CD4-positive, alpha-beta T cell treated with Interleukin-12 subunit alpha and Interleukin-12 subunit beta, for 1 hour (primary cell): ENCODE data around the gene RPS6KA3.
"Not testable (repeated sequence)": the region's sequence is repeated elsewhere in the genome, so short reads cannot be mapped to it uniquely, and the experiment has no call there.

Experiments used
- DNase-seq: peaks from one replicate; pipeline ENCODE4 v3.0.0-alpha.2; 2020

The RPS6KA3 gene

GRCh38 chrX:20263474-20263873 is 3.2 kb downstream of the RPS6KA3 start:
- DNase-seq, result peak; percentile 63

- DNase-seq, result no peak
Observed at GRCh38 chrX:20260885-20261284, 5.8 kb downstream of the RPS6KA3 start.

- DNase-seq, result no peak
Observed at GRCh38 chrX:20254712-20255299, 11.9 kb downstream of the RPS6KA3 start.

GRCh38 chrX:20253232-20253543 is 13.5 kb downstream of the RPS6KA3 start:
- DNase-seq, result no peak

- peak; percentile 78 for DNase-seq
Observed at GRCh38 chrX:20252381-20253231, 14.1 kb downstream of the RPS6KA3 start.

- no peak for DNase-seq
Observed at GRCh38 chrX:20251691-20252090, 15.0 kb downstream of the RPS6KA3 start.

GRCh38 chrX:20250146-20250545 is 16.6 kb downstream of the RPS6KA3 start:
- not testable (repeated sequence) for DNase-seq

GRCh38 chrX:20248592-20249192 is 18.0 kb downstream of the RPS6KA3 start:
- peak; percentile 14 for DNase-seq

GRCh38 chrX:20244931-20245330 is 21.8 kb downstream of the RPS6KA3 start:
- DNase-seq, result no peak

GRCh38 chrX:20240201-20240600 is 26.5 kb downstream of the RPS6KA3 start:
- DNase-seq, result no peak

GRCh38 chrX:20237864-20238263 is 28.8 kb downstream of the RPS6KA3 start:
- DNase-seq, result no peak

GRCh38 chrX:20235755-20236154 is 31.0 kb downstream of the RPS6KA3 start:
- DNase-seq, result no peak

GRCh38 chrX:20233336-20233735 is 33.4 kb downstream of the RPS6KA3 start:
- no peak for DNase-seq

GRCh38 chrX:20231598-20231997 is 35.1 kb downstream of the RPS6KA3 start:
- DNase-seq, result no peak

GRCh38 chrX:20230406-20230805 is 36.3 kb downstream of the RPS6KA3 start:
- DNase-seq, result no peak

- DNase-seq, result no peak
Observed at GRCh38 chrX:20229155-20229554, 37.6 kb downstream of the RPS6KA3 start.

- no peak for DNase-seq
Observed at GRCh38 chrX:20228245-20228644, 38.5 kb downstream of the RPS6KA3 start.

- DNase-seq, result no peak
Observed at GRCh38 chrX:20227116-20227515, 39.6 kb downstream of the RPS6KA3 start.

- DNase-seq, result no peak
Observed at GRCh38 chrX:20225488-20225833, 41.2 kb downstream of the RPS6KA3 start.

GRCh38 chrX:20224814-20225487 is 41.8 kb downstream of the RPS6KA3 start:
- DNase-seq, result no peak

- no peak for DNase-seq
Observed at GRCh38 chrX:20221902-20222301, 44.8 kb downstream of the RPS6KA3 start.

GRCh38 chrX:20218836-20219505 is 47.7 kb downstream of the RPS6KA3 start:
- DNase-seq, result no peak

GRCh38 chrX:20217906-20218305 is 48.8 kb downstream of the RPS6KA3 start:
- DNase-seq, result no peak
